ENCODE measurements around the gene PPP1R3C. TPM values are rescaled to one million over a fixed set of nuclear protein-coding genes. Genes with fewer than 3 reads are reported as not detected.

PPP1R3C gene
- total RNA-seq: 0.49 and 0.57 TPM in 2 replicates

DNA sequence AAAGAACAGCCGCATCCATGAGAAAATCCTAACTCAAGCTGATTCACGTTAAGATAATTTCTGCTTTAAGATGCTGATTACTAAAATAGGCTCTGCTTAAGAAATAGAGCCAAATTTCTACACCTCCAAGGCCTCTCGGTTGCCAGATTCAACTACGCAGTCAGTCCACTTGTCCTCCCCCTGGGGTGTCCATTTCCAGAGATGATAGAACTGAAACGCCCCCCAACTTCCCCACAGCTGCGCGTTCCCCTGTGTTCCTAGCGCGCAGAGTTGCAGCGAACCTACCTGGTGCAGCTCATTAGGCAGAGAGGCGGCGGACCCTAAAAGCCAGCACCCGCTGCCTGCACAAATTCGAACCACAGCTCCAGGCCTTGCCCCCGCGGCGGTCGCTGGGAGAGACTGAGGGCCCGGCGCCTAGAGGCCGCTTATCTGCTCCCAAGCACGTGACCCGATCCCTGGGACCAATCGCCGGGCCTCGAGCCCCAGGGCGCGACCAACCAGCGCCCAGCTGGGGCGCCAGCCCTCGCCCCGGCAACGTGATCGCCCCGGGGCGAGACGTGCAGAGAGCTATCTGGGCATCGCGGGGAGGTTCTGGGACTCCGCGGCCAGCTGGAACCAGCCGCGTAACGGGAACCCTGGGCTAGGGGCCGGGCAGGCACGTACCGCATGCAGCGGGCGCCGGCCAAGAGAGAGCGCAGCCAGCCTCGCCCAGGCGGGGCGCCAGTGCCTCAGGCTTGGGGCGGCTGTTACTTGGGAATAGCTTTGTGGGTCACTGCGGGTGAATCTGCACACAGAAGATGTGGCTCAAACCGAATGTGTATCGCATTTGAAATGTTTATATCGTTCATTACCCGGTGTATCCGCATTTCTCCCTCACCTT, at the start of gene PPP1R3C:
TSS of gene PPP1R3C (minus strand) at position 401 of the 880 bp plus-strand sequence. CDS start at position 299, 102 bp downstream.

Other genes starting within 250 kb of the PPP1R3C start
- gene HECTD2, start 222.7 kb downstream of the PPP1R3C start, total RNA-seq: 2.6 and 10.4 TPM in 2 replicates
- gene TNKS2, start 165.4 kb upstream of the PPP1R3C start, total RNA-seq: 40.3 and 72.4 TPM in 2 replicates

All from bladder microvascular endothelial cell (primary cell).